NCI-H774 (cell line): ENCODE results near the gene MCF2L2.

Experiments
- DNase-seq: peaks from one replicate; lab custom pipeline; 2025; lab: John Stamatoyannopoulos, UW

MCF2L2 gene

GRCh38 chr3:183327343-183327742 lies 101.1 kb downstream of the MCF2L2 start:
- no peak for DNase-seq

GRCh38 chr3:183324083-183324482 lies 104.3 kb downstream of the MCF2L2 start:
- no peak for DNase-seq

- no peak for DNase-seq
Measured at GRCh38 chr3:183319371-183319770, 109.0 kb downstream of the MCF2L2 start.

- no peak for DNase-seq
Measured at GRCh38 chr3:183318877-183319276, 109.5 kb downstream of the MCF2L2 start.

- DNase-seq = no peak
Measured at GRCh38 chr3:183317886-183318865, 110.2 kb downstream of the MCF2L2 start.

DNA sequence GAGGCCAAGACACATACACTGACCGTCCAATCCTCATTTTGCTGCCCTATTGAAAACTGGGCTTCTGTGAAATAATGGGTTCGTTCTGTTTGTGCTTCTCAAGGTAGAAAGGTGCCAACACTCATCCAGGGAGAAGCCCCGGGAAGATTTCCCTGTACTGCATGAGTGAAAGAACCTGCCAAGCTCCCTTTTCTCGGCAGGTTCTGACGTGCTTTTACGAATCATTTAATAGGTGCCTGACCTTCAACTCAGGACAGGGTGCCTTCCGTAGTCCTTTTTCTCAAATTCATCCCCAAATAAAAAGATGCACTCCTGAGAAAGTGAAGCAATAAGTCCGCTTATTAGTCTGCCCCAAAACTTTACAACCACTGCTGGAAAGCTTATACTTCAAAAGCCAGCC lies 111.1 kb downstream of the MCF2L2 start:
- DNase-seq = no peak

GRCh38 chr3:183315739-183316138 lies 112.7 kb downstream of the MCF2L2 start:
- no peak for DNase-seq

- no peak for DNase-seq
Measured at GRCh38 chr3:183313764-183314163, 114.7 kb downstream of the MCF2L2 start.

DNA sequence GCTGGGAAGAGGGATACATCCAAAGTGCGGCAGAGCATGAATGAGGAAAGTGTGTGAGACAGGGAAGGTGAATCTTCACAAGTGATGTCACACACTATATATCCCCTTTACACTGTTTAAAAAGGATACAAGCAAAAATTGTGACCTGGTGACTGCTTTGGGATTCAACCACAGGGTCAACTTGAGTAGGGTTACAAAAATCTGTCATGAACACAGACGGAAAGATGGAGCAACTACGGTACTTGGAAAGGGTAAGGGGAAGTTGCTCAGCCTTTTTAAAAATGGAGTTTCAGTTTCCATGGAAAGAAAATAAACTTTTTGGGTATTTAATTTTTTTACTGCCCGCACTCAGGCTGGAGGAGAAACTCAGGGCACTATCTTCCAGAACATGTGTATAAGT lies 115.1 kb downstream of the MCF2L2 start:
- DNase-seq = no peak

- DNase-seq = no peak
Measured at GRCh38 chr3:183312433-183312832, 116.0 kb downstream of the MCF2L2 start.

DNA sequence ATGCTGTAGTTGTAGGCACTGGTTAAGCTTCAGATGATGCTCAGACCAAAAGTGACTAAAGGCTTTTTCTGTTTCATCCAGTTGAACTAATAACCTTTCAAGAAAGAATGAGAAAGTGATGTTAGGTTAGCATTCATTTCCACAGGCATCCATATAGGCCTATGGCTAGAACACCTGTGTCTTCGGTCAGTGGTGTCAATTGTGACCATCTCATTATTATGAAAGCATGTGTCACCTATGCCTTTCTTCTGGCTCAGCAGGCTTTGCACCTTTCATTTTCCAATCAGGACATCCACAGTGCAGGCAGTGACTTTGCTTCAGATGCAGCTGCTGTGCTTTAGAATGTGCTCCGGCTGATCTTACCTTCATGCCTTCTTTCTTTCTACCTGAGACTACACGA lies 117.5 kb downstream of the MCF2L2 start:
- DNase-seq = no peak

DNA sequence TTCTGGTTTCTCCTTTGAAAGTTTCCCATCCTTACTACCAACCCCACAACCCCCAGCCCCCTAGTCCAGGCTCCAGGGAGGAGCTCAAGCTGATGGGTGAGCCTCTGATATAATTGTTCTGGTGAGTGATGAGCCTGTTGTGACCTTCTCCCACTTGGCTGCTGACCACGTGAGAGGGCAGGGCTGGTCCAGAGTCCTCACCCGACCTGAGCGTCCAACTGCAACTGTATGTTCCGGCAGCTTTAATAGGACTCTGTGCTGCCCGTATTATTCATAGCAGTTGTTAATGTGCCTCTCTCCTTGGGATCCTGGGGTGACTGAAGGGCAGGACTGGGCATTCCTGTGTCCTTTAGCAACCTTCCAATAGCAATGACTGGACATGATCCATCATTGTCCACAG lies 119.1 kb downstream of the MCF2L2 start:
- no peak for DNase-seq

DNA sequence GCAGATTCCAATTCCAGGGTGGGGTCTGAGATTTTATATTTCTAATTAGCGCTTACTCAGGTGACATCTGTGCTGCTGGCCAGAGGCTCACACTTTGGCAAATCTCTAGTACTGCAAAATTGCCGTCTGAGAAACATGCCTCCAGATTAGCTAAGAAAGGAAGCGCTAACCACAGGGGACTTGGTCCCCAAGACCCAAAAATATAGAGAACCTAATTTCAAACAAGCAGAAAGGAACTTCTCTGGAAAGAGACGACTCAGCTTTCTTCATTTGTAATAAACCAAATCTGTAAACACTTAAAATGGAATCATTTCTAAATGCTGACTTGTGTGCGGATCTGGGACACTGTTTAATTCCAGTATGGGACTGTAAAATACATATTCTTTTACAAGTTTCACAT lies 119.7 kb downstream of the MCF2L2 start:
- DNase-seq = no peak

- no peak for DNase-seq
Measured at GRCh38 chr3:183307749-183308148, 120.7 kb downstream of the MCF2L2 start.

- DNase-seq = peak; percentile 45
Measured at GRCh38 chr3:183306798-183307671, 121.4 kb downstream of the MCF2L2 start.

DNA sequence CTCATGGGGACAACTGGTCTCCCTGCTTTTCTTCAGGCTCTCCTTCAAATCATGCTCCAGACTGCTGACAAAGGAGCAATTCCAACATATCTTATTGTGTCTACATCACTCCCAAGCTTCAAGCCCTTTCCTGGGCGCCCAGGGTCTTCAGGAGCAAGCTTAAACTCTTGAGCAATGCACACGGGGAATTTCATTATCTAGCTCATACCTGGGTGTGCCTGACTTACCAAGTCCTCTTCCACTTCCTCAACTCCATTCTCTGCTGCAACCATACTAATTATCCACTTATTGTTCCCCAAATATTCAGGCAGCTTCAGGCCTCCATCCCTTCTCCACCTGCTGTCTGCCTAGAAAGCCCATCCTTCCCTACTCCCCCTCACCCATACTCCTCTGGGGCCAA lies 124.7 kb downstream of the MCF2L2 start:
- no peak for DNase-seq

DNA sequence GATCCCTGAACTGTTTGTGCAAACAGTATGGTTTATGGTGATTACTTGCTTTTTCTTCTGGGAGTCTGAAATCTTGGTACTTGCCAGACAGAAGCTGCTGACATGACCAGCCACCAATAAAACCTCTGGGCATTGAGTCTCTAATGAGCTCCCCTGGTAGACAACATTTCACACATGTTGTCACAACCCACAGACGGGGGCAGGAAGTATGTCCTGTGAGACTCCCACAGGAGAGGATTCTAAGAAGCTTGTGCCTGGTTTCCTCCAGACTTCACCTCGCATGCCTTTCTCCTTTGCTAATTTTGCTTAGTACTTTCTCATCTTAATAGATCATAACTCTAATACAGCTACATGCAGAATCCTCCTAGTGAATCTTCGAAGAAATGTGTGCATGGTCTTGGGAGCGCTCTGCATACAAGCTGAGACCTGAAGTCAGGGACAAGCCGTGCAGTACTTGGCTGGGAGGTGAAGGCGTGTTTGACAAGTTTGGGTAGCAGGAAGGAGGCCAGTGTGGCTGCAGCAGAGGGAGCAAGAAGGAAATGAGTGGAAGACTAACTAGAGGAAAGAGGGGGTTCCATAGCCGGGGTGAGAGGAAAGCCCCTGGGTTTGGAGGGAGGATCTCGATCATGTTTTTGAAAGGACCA lies 126.4 kb downstream of the MCF2L2 start:
- no peak for DNase-seq

DNA sequence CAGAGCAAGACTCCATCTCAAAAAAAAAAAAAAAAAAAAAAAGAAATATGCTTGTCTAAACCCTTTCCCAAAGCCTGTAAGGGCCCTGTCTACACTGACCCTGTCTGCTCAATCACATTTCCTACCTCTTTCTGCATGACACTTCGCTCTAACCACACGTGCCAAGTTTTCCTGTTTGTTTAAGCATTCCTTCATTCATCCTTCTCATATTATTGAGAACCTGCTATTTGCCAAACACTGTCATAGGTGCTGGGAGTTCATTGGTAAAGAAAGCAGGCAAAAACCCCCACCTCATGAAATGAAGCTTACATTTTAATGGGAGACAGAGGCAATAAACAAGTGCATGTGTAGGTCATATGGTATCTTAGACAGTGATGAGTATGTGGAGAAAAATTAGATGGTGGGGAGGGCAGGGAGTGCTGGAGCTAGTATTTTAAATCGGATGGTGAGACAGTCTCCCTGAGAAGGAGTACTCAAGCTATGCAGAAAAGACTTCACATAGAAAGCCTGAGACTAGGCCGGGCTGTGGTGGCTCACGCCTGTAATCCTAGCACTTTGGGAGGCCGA lies 127.3 kb downstream of the MCF2L2 start:
- no peak for DNase-seq

- no peak for DNase-seq
Measured at GRCh38 chr3:183299976-183300375, 128.4 kb downstream of the MCF2L2 start.

GRCh38 chr3:183298701-183299153 lies 129.7 kb downstream of the MCF2L2 start:
- peak; percentile 70 for DNase-seq

DNA sequence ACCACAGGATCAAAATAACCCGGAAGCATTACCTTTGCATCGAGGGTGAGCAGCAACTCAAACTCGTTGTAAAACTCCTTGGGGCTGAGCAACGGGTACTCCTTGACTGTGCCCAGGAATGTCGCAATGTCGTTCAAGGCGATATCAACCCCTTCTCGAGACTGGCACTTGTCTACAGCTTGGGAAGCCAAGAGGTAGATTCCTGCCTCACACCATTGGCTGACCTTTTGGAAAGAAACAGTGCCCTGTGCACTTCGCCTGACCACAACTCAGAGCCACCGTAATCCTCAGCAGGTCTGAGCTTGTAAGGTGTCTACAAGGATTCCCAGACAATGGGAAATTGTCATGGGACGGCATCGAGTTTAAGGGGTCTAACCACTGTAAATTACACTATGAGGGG lies 131.5 kb downstream of the MCF2L2 start:
- no peak for DNase-seq

DNA sequence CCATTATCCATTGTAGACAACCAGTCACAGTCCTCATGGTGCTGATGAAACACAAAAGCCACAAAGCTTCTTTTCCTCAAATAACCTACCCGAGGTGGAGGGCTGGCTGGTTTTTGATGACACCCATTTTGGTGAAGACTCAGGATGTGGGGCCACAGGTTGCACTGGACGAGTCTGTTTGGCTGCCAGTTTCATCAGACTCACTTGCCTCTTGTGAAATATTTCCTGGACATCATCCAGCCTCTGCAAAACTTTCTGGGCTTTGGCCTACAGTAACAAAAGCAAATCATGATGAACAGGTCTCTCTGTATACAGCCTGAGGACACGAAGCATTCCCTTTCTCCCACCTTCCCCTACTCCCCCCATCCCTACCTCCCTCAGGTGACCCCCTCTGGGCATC lies 133.2 kb downstream of the MCF2L2 start:
- DNase-seq = no peak
